ENCODE measurements around the gene IDI2.

Gene IDI2

DNA sequence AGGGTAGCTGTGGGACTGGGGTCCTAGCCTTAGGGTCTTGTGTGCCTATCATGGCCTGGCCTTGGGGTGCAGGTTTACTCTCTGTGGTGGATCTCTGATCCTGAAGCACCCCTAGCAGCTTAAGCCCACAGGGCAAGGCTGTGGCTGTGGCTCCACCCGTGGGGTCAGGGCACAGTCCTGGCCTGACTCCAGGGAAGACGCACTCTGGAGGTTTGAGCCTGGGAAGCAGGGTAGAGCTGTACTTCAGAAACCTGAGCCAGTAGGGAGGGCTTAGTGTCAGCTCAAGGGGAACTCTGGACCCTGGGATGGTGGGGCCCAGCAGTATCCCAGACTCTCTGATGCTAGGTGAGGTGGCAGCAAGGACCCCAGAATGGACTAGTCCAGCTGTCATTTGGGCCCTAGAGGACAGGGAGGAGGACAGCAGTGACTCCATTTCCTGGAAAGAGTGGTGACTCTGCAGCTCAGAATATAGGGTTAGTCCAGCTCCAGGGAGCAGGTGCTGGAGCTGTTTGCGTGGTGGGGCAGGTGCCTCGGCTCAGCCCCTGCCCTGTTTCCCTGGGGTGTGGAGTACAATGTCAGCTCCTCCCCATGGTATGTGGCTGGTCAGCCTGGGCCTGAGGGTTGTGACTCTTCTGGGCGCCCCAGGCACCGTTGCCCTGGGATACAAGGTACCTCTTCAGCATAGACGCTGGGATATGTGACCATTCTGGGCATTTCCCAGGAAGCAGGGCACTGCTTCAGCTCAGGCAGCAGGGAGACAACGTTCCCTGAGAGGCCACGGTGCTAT is 21.6 kb downstream of the IDI2 start:
- DNase-seq, result no peak

GRCh38 chr10:1002425-1003006 is 23.1 kb downstream of the IDI2 start:
- DNase-seq, result no peak

GRCh38 chr10:997266-998022 is 28.2 kb downstream of the IDI2 start:
- no peak for DNase-seq

DNA sequence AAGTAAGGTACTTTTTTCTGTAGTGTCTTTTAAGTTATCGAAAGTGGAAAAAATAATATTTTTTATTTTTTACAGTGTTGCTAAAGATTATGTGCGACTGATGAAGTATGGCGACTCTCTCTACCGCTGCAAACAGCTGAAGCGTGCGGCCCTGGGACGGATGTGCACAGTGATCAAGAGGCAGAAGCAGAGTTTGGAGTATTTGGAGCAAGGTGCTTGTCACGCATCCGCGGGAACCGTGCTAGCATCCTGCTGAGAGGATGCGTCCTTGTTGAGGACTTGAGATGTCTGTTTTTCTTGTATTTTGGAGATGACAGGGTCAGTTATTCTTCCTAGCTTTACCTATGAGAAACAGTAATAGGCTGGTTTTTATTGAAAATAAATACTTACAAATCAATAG is 29.6 kb downstream of the IDI2 start:
- DNase-seq, result no peak

- DNase-seq, result no peak
Observed at GRCh38 chr10:995559-995926, 30.1 kb downstream of the IDI2 start.

DNA sequence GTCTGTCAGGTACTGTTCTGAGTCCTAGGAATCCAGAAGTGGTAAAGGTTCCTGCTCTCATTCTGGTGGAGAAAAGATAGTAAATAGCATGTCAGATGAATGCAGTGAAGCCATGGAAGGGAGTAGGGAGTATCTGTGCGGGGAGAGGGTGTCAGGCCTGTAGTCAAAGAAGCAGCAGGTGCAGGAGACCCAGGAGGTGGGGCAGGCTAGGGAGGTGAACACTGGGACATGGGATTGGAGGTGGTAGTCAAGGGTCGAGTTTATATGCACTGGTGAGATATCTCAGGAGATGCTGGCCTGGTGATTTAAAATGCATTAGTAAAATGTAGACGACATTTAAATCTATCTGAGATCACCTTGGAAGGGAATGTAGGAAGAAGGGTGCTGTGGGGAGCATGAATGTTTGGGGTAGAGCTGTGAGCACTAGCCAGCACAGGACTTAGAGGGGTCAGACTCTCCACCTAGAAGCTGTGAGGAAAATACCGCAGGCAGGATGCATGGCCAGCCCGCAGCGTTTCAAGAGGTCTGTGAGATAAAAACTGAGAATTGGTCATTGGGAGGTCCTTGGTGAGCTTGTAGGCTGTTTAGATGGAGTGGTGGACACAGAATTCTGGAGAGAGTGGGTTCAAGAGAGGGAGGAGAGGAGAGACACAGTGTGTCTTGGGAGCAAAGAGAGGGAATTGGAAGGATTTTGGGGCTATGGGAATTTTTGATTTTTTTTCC is 30.7 kb downstream of the IDI2 start:
- no peak for DNase-seq

DNA sequence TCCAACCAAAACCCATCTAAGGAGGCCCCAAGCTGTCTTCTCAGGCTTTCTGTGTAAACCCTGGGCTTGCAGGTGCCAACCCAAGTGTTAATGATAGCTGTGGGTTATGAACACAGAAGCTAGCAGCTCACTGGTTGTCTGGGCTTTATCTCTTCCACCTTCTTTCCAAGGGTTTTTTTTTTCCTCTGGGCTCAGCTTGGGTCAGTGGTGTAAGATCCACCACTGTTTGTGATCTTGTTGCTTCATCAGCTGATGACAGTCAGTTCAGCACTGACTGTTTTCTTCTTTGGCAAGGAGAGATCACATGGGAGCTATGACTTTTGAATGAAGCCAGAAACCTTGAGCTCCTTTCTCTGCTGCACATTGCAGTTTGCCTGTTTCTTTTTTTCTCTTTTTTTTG is 32.8 kb downstream of the IDI2 start:
- no peak for DNase-seq

DNA sequence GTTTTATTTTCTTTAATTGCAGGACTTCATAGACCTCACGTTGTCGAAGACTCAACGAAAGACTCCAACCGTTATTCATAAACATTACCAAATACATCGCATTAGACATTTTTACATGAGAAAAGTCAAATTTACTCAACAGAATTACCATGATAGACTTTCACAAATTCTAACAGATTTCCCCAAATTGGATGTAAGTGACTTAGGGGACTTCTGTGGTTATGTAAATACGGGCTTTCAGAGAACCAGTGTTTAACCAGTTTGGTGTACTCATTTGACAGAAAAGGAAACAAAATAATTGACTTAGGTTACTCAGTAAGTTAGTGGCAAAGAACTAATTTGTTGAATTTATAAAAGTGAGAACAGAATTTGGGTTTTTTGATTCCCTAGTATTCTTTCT is 33.2 kb downstream of the IDI2 start:
- DNase-seq, result no peak

GRCh38 chr10:990808-991207 is 34.9 kb downstream of the IDI2 start:
- DNase-seq, result no peak

GRCh38 chr10:988667-989545 is 36.8 kb downstream of the IDI2 start:
- DNase-seq, result no peak

- DNase-seq, result peak; percentile 91
Observed at GRCh38 chr10:987870-988666, 37.6 kb downstream of the IDI2 start, which contains the start of gene GTPBP4. GTPBP4 (plus strand) TSS chr10:988434; CDS start chr10:988480, 46 bp downstream.

DNA sequence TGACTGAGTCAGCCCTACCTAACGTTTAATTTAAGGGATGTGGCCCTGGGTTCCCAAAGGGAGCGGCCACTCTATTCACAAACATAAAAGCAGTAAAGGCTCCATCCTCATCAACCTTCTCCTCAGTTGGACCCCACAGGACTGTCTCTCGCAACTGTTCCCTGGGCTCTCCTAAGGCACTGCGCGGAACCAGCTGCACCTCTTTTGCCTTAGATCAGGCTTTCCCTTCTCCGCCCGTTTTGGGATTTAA is 38.1 kb downstream of the IDI2 start:
- DNase-seq, result no peak

GRCh38 chr10:986881-987619 is 38.6 kb downstream of the IDI2 start:
- DNase-seq, result no peak

DNA sequence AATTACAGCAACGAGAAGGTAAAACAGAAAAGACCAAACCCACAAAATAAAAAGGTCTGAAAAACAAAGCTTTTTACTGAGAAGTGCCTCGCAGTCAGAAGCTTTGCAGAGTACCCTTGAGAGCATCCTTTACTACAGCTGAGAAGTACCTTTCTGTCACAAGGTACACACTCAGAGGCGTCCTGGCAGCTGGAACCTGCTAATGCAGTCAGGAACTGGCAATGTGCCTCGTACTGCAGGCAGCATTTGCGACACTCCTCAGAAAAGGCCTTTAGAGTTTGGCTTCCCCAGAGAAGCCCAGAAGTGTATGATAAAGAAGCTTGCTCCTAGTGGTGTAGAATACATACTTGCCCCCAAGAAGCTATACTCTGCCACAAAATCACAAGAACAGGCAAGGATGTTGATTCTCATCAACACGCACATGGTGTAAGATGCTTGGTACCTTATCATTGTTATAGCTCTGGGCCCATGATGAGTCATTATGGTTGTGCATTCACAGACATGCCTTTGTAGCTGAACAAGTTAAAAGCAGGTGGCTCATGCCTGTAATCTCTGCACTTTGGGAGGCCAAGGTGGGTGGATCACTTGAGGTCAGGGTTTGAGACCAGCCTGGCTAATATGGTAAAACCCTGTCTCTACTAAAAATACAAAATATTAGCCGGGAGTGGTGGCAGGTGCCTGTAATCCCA is 39.4 kb downstream of the IDI2 start:
- DNase-seq, result no peak

DNA sequence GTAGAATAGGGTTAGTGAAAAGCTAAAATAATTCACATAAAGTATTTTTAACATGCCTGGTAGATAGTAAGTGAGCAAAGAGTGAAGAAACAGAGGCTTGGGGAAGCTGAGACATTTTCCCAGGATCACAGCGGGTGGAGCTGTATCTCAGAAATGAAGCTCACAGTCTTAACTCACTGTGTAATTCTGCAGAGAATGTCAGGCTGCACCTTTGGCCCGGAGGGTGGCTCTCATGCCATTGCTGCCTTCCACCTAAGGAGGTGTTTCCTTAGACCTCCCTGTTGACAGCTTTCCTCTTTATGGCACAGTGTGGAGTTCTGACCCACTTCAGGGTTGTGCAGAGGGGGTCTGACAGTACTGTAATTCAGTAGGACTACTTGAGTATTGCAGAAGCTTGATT is 40.3 kb downstream of the IDI2 start:
- DNase-seq, result no peak

DNA sequence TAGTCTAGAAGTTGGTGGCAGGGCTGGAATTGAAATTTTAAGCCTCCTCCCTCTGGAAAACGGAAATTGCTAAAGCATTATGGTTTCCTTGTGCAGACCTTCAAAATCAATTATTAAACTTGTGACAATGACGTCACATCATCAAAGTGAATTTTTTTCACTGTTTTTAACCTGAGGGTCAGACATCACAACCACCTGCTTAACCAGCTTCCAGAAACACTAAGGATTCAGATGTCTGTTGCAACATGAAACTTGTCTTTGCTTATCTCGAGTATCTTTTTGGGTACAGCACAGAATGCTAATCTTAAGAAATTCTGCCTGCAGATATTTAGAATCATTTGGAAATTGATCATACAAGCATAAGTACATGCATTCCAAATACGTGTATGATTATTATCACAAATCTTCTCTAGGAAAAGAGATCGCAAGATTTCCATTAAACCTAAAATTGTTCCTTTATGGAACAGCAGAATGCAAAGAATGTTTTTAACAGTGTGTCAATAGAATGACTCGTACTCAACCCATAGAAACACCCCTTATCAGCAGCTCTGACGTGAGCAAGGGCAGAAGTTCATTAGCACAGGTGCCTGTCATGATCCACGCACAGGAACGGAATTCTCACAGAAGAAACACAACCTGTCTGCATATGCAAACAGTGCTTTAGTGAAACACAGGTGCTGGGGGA is 41.5 kb downstream of the IDI2 start:
- no peak for DNase-seq

- DNase-seq, result no peak
Observed at GRCh38 chr10:983401-983800, 42.3 kb downstream of the IDI2 start.

DNA sequence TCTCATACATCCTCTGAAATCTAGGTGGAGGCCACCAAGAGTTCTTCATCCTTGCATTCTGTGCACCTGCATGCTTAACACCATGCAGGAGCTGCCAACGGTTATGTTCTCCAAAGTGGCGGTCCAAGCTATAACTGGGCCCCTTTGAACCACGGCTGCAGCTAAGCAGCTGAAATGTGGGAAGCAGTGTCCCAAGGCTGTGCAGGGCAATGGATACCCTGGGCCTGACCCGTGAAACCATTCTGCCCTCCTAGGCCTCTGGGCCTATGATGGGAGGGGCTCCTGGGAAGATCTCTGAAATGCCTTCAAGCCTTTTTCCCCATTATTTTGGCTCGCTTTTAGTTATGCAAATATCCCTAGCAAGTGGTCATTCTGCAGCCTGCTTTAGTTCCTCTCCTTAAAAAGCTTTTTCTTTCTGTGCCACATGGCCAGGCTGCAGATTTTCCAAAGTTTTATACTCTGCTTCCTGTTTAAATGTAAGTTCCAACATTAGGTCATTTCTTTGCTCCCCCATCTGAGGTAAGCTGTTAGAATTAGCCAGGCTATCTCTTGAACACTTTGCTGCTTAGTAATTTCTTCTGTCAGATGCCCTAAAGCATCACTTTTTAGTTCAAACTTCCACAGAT is 45.1 kb downstream of the IDI2 start:
- no peak for DNase-seq

GRCh38 chr10:978826-979421 is 46.7 kb downstream of the IDI2 start:
- DNase-seq, result no peak
